Epithelial cell of proximal tubule (primary cell): Measurements from ENCODE around the gene TMEM201. TPM values are rescaled to one million over a fixed set of nuclear protein-coding genes. Genes with fewer than 3 reads are reported as not detected.

Source experiments
- DNase-seq: peaks from one replicate; pipeline ENCODE4 v3.0.0-alpha.2; 2011; ENCODE audit warnings: low read depth
- H3K4me3 ChIP-seq: 2 replicates; pipeline ENCODE4 v1.5.1; 2011; ENCODE audit warnings: low read depth, mild to moderate bottlenecking, low read length
- total RNA-seq: library from RNA; depleted of rRNA; stranded (reverse); fragments of >200 nt; gene quantifications from 2 replicates; pipeline ENCODE4 v1.2.3, GENCODE V29; 2015
- TF ChIP-seq, protein P1 (sequence below): conservative IDR thresholded peaks from 2 replicates; pipeline ENCODE4 v1.5.1; 2012; ENCODE audit warnings: low read depth, mild to moderate bottlenecking, low read length

Gene TMEM201
- total RNA-seq, 1 donor from 2014 or later = 8.9 TPM

- TF ChIP-seq, protein P1, sequence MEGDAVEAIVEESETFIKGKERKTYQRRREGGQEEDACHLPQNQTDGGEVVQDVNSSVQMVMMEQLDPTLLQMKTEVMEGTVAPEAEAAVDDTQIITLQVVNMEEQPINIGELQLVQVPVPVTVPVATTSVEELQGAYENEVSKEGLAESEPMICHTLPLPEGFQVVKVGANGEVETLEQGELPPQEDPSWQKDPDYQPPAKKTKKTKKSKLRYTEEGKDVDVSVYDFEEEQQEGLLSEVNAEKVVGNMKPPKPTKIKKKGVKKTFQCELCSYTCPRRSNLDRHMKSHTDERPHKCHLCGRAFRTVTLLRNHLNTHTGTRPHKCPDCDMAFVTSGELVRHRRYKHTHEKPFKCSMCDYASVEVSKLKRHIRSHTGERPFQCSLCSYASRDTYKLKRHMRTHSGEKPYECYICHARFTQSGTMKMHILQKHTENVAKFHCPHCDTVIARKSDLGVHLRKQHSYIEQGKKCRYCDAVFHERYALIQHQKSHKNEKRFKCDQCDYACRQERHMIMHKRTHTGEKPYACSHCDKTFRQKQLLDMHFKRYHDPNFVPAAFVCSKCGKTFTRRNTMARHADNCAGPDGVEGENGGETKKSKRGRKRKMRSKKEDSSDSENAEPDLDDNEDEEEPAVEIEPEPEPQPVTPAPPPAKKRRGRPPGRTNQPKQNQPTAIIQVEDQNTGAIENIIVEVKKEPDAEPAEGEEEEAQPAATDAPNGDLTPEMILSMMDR = no peak
- no peak overlapping the region for H3K4me3 ChIP-seq
- DNase-seq = no peak
Observed at GRCh38 chr1:9654834-9655723, 66.4 kb downstream of the TMEM201 start.

DNA sequence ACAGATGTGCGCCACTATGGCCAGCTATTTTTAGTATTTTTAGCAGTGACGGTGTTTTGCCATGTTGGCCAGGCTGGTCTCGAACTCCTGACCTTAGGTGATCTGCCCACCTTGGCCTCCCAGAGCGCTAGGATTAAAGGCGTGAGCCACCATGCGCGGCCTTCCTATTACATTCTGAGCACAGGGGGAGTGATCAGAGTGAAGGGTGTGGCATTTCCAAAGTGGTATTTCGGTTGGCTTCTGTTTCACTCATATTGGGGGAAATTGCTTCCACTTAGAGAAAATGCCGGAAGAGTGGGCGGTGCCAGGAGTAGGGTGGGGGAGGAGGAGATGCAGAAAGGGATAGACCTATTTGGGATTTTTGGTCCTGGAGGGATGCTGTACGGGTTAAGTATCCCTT, 67.1 kb downstream of the TMEM201 start:
- no peak for DNase-seq

GRCh38 chr1:9657521-9658032, 68.9 kb downstream of the TMEM201 start:
- TF ChIP-seq, protein P1 = no peak
- H3K4me3 ChIP-seq = no peak overlapping the region
- no peak for DNase-seq

More for the DNA sequence above, 67.1 kb downstream of the TMEM201 start:
- no peak overlapping the region for H3K4me3 ChIP-seq
- TF ChIP-seq, protein P1 = no peak

GRCh38 chr1:9658199-9658598, 69.5 kb downstream of the TMEM201 start:
- TF ChIP-seq, protein P1 = no peak
- no peak for DNase-seq
- H3K4me3 ChIP-seq = no peak overlapping the region

- no peak for DNase-seq
- TF ChIP-seq, protein P1 = no peak
- H3K4me3 ChIP-seq = no peak overlapping the region
Observed at GRCh38 chr1:9659328-9659727, 70.6 kb downstream of the TMEM201 start.

GRCh38 chr1:9663257-9663656, 74.5 kb downstream of the TMEM201 start:
- DNase-seq = no peak
- TF ChIP-seq, protein P1 = no peak

More at GRCh38 chr1:9663257-9663656, 74.5 kb downstream of the TMEM201 start:
- H3K4me3 ChIP-seq = no peak overlapping the region

Other genes starting within 250 kb of the TMEM201 start
- 6.2 and 16.8 TPM in 2 replicates for gene SLC25A33, start 49.4 kb upstream of the TMEM201 start, total RNA-seq
- gene PIK3CD, start 62.8 kb downstream of the TMEM201 start, total RNA-seq = 24.5 and 32.5 TPM in 2 replicates
- 79.7 and 87.5 TPM in 2 replicates for gene CLSTN1, start 235.1 kb downstream of the TMEM201 start, total RNA-seq